ENCODE data around the gene RMC1. TPM values are rescaled to one million over a fixed set of nuclear protein-coding genes. Genes with fewer than 3 reads are reported as not detected.

Gene RMC1
- total RNA-seq, 4 donors from 2014 or later = 17.3 to 32.4 (median 18.3) TPM

DNA sequence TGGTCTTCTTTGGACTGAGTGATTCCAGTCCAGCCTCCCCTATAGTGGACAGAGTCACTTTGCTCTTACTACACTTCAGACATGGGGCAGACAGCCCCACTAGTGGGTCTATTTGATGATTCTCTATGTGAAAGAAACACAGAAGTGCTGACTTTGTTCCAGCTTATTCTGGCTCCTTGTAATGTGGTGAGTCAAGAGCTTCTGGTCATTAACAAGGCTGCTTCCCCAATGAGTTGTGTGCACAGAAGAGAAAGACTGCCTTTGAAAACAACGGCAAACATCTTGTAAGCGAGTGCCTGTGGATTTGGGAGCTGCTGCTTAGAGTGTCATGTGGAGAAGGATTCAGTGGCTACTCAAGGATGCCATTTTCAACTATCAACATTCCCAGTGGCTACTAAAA lies 39.1 kb downstream of the RMC1 start:
- peaks cover 4 to 99% (median 12%) of the 10 kb centered on the region in 3 donors for H3K36me3 ChIP-seq
- 64 to 86% methylated on average over 2 of the region's 2 CpGs for WGBS, 2 donors
- H3K9me3 ChIP-seq = no peaks in the 10 kb centered on the region
- TF ChIP-seq, protein P1, sequence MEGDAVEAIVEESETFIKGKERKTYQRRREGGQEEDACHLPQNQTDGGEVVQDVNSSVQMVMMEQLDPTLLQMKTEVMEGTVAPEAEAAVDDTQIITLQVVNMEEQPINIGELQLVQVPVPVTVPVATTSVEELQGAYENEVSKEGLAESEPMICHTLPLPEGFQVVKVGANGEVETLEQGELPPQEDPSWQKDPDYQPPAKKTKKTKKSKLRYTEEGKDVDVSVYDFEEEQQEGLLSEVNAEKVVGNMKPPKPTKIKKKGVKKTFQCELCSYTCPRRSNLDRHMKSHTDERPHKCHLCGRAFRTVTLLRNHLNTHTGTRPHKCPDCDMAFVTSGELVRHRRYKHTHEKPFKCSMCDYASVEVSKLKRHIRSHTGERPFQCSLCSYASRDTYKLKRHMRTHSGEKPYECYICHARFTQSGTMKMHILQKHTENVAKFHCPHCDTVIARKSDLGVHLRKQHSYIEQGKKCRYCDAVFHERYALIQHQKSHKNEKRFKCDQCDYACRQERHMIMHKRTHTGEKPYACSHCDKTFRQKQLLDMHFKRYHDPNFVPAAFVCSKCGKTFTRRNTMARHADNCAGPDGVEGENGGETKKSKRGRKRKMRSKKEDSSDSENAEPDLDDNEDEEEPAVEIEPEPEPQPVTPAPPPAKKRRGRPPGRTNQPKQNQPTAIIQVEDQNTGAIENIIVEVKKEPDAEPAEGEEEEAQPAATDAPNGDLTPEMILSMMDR (IDR thresholded peaks at IDR 0.05) = no peak
- TF ChIP-seq EP300 (IDR thresholded peaks at IDR 0.05) = no peak
- no peak for TF ChIP-seq POLR2A (IDR thresholded peaks at IDR 0.05)
- no peaks in the 10 kb centered on the region for H3K4me1 ChIP-seq
- H3K27me3 ChIP-seq = no peaks in the 10 kb centered on the region
- H3K27ac ChIP-seq = no peak overlapping the region
- DNase-seq (ENCODE audit: low spot score in 2 of 2) = no peak
- H3K4me3 ChIP-seq = no peak overlapping the region

DNA sequence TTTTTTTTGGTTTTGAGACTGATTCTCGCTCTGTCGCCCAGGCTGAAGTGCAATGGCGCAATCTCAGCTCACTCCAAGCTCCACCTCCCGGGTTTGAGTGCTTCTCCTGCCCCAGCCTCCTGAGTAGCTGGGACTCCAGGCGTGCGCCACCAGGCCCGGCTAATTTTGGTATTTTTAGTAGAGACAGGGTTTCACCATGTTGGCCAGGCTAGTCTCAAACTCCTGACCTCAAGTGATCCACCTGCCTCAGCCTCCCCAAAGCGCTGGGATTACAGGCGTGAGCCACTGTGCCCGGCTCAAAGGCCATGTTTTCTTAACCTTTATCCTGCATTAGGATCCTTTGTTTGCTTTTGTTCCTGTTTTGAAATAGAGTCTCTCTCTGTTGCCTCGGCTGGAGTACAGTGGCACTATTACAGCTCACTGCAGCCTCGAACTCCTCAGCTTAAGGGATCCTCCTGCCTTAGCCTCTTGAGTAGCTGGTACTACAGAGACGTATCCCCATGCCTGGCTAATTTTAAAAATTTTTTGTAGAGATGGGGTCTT lies 42.0 kb downstream of the RMC1 start:
- 86% methylated on average over 13 of the region's 13 CpGs for WGBS, 2 donors
- H3K36me3 ChIP-seq = peaks cover 0 to 97% (median 0%) of the 10 kb centered on the region in 3 donors
- no peak for DNase-seq (ENCODE audit: low spot score in 2 of 2)
- no peaks in the 10 kb centered on the region for H3K4me1 ChIP-seq
- no peaks in the 10 kb centered on the region for H3K9me3 ChIP-seq
- no peak for TF ChIP-seq EP300 (IDR thresholded peaks at IDR 0.05)
- TF ChIP-seq POLR2A (IDR thresholded peaks at IDR 0.05) = no peak
- TF ChIP-seq, protein P1 (IDR thresholded peaks at IDR 0.05) = no peak
- H3K4me3 ChIP-seq = no peak overlapping the region
- no peaks in the 10 kb centered on the region for H3K27me3 ChIP-seq
- no peak overlapping the region for H3K27ac ChIP-seq

DNA sequence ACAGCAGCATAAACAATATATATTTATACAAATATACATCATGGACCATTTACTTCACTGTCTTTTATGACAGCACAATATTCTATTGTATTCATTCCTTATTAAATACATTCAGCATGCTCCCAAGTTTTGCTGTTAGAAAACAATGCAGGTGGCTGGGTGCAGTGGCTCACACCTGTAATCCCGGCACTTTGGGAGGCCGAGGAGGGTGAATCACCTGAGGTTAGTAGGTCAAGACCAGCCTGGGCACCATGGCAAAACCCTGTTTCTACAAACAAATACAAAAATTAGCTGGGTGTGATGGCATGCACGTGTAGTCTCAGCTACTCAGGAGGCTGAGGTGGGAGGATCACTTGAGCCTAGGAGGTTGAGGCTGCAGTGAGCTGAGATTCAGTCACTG lies 44.0 kb downstream of the RMC1 start:
- DNase-seq (ENCODE audit: low spot score in 2 of 2) = no peak
- Histone ChIP-seq H3K4me1 (no peaks in the 10 kb centered on the region), H3K27ac (no peak overlapping the region), H3K36me3 (peaks cover 0 to 98% (median 8%) of the 10 kb centered on the region in 3 donors), H3K27me3 (no peaks in the 10 kb centered on the region), H3K4me3 (no peak overlapping the region), H3K9me3 (no peaks in the 10 kb centered on the region)
- TF ChIP-seq, protein P1 (IDR thresholded peaks at IDR 0.05) = no peak
- no peak for TF ChIP-seq POLR2A (IDR thresholded peaks at IDR 0.05)
- no peak for TF ChIP-seq EP300 (IDR thresholded peaks at IDR 0.05)
- WGBS, 2 donors = 80 to 86% methylated on average over 3 of the region's 3 CpGs

GRCh38 chr18:23547846-23548245 lies 44.5 kb downstream of the RMC1 start:
- Histone ChIP-seq H3K4me1 (no peaks in the 10 kb centered on the region), H3K4me3 (no peak overlapping the region), H3K9me3 (no peaks in the 10 kb centered on the region), H3K27ac (no peak overlapping the region), H3K36me3 (peaks cover 0 to 98% (median 13%) of the 10 kb centered on the region in 3 donors), H3K27me3 (no peaks in the 10 kb centered on the region)
- WGBS, 2 donors = 72 to 75% methylated on average over 3 of the region's 3 CpGs
- TF ChIP-seq, protein P1 (IDR thresholded peaks at IDR 0.05) = no peak
- no peak for TF ChIP-seq EP300 (IDR thresholded peaks at IDR 0.05)
- no peak for TF ChIP-seq POLR2A (IDR thresholded peaks at IDR 0.05)
- DNase-seq (ENCODE audit: low spot score in 2 of 2) = no peak

DNA sequence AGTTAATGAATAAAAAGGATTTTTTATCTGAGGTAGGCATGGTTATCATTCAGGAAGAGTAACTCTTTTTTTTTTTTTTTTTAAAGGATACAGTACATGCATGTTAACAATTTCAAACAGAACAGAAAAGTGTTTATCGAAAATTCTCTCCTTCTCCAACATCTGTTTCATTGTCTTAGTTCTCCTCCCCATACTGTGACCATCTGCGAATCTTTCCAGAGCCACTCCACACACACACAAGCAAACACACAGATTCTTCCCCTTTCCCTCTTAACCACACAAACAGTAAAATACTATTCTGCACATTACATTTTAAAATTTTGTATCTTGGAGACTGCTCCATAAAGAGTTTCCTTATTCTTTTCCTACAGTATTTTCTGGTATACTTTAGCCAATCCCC lies 45.0 kb downstream of the RMC1 start:
- H3K36me3 ChIP-seq = peaks cover 0 to 98% (median 16%) of the 10 kb centered on the region in 3 donors
- no peak for DNase-seq (ENCODE audit: low spot score in 2 of 2)
- 77 to 79% methylated on average over 2 of the region's 2 CpGs for WGBS, 2 donors
- H3K4me1 ChIP-seq = no peaks in the 10 kb centered on the region
- no peaks in the 10 kb centered on the region for H3K27me3 ChIP-seq
- H3K4me3 ChIP-seq = no peak overlapping the region
- H3K9me3 ChIP-seq = no peaks in the 10 kb centered on the region
- TF ChIP-seq, protein P1 (IDR thresholded peaks at IDR 0.05) = no peak
- no peak for TF ChIP-seq EP300 (IDR thresholded peaks at IDR 0.05)
- no peak for TF ChIP-seq POLR2A (IDR thresholded peaks at IDR 0.05)
- H3K27ac ChIP-seq = no peak overlapping the region
